GM10266 (cell line): ENCODE data around the gene NEURL4.
"Not testable (repeated sequence)": the region's sequence is repeated elsewhere in the genome, so short reads cannot be mapped to it uniquely, and the experiment has no call there.

Experiments used
- DNase-seq: peaks from one replicate; pipeline ENCODE4 v3.0.0; 2012; ENCODE audit errors: extremely low spot score
- TF ChIP-seq, protein P1 (sequence below): IDR thresholded peaks from 2 replicates; pipeline ENCODE4 v1.5.1; 2012; ENCODE audit warnings: mild to moderate bottlenecking, low read depth; ENCODE audit not compliant: control insufficient read depth, insufficient read depth; ENCODE audit errors: missing control alignments

Gene NEURL4

DNA sequence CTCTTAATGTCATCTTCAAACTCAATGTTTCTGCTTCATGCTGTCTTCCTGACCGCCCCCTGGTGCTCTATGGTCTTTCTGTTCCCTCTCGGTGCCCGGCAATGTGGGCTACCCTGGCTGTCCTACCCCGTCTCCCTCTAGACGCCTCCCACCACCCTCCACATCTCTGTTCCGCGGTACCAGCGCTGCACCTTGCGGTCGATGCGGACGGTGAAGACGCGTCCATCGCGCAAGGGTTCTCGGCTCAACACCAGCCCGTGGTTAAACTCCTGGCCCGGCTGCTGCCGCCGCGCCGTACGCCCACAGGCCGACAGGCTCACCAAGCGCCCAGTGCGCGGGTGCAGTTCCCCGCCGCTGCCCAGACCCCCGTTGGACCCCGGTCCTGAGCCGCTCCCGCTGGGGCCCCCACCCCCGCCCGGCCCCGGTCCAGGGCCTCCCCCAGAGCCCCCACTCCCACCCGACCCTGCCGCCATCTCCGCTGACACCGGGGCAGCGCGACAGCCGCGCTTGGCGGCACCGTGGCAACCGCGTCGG, at the start of gene NEURL4:
TSS of gene NEURL4 (minus strand) at position 496 of the 534 bp plus-strand sequence. CDS start at position 473, 23 bp downstream.
- peak; percentile 53 for DNase-seq
- TF ChIP-seq, protein P1, sequence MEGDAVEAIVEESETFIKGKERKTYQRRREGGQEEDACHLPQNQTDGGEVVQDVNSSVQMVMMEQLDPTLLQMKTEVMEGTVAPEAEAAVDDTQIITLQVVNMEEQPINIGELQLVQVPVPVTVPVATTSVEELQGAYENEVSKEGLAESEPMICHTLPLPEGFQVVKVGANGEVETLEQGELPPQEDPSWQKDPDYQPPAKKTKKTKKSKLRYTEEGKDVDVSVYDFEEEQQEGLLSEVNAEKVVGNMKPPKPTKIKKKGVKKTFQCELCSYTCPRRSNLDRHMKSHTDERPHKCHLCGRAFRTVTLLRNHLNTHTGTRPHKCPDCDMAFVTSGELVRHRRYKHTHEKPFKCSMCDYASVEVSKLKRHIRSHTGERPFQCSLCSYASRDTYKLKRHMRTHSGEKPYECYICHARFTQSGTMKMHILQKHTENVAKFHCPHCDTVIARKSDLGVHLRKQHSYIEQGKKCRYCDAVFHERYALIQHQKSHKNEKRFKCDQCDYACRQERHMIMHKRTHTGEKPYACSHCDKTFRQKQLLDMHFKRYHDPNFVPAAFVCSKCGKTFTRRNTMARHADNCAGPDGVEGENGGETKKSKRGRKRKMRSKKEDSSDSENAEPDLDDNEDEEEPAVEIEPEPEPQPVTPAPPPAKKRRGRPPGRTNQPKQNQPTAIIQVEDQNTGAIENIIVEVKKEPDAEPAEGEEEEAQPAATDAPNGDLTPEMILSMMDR, result no peak

DNA sequence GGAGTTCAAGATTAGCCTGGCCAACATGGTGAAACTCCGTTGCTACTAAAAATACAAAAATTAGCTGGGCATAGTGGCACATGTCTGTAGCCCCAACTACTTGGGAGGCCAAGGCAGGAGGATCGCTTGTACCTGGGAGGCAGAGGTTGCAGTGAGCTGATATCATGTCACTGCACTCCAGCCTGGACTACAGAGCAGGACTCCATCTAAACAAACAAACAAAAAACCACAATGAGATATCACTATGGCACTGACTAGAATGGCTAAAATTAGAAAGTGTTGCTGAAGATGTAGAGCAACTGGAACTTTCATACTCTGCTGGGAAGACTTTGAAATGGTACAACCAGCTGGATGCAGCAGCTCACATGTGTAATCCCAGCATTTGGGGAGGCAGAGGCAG, 45.2 kb upstream of the NEURL4 start:
- no peak for DNase-seq
- TF ChIP-seq, protein P1, result no peak

DNA sequence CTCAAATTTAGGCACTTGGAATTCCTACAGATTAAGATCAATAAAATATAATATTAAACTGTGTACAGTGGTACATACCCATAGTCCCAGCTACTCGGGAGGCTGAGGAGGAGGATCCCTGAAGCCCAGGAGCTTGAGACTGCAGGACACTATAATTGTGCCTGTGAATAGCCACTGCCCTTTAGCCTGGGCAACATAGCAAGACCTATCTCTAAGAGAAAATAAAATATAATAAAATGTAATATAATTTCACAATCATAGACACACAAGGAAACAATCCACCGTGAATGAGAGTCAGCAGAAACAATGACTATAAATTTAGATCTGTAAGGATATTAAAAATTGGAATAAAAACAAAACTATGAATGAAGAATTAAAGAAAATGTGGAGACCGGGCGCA, 41.7 kb upstream of the NEURL4 start:
- TF ChIP-seq, protein P1, result no peak
- DNase-seq, result no peak

DNA sequence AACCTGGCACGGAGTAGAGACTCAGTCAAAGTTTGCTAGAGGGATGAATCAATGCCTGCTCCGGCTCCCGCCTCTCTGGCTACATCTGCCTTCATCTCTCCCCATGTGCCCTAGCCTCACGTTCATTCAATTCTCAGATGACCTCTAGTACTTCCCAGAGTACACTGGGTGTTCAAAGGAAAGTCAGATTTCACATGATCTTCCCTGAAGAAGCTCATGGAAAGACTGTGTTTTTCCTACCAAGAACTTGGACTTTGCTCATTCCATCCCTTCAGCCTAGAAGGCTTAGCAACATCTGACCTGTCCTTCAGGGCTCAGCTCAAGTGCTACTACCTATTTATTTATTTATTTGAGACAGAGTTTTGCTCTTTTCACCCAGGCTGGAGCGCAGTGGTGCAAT, 40.7 kb upstream of the NEURL4 start:
- no peak for DNase-seq

DNA sequence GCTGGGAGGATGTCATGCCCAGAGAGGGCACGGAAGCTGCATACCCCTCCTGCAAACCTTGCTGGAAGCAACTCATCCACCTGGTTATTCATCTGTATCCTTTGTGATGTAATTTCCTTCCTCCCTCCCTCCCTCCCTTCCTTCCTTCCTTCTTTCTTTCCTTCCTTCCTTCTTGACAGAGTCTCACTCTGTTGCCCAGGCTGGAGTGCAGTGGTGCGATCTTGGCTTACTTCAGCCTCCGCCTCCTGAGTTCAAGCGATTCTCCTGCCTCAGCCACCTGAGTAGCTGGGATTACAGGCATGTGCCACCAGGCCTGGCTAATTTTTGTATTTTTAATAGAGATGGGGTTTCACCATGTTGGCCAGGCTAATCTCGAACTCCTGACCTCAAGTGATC, 39.5 kb upstream of the NEURL4 start:
- DNase-seq, result not testable (repeated sequence)

More for the DNA sequence above, 40.7 kb upstream of the NEURL4 start:
- TF ChIP-seq, protein P1, result no peak

DNA sequence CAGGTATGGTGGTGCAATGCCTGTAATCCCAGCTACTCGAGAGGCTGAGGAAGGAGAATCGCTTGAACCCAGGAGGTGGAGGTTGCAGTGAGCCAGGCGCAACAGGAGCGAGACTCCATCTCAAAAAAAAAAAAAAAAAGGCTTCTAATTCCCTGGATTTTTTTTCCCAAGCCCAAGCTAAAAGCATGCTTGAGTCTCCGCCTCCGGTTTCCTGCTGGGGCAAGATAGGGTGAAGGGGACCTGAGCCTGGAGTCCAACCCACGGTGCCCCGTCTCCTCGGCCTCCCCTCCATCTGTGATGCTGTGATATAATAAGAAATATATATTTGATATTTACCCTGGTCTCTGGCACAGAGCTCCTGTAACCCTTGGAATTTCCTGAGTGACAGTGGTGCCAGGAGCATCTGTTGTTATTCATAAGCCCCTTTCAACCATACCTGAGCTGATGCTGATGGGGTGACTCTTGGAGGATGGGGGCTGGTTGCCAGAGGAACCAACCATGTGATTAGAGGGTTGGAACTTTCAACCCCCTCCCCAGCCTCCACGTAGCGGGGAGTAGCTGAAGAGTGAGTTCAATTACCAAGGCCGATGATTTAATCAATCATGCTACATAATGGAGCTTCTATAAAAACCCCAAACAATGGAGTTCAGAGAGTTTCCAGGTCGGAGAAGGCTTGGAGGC, 38.9 kb upstream of the NEURL4 start:
- TF ChIP-seq, protein P1, result no peak
- DNase-seq, result no peak

DNA sequence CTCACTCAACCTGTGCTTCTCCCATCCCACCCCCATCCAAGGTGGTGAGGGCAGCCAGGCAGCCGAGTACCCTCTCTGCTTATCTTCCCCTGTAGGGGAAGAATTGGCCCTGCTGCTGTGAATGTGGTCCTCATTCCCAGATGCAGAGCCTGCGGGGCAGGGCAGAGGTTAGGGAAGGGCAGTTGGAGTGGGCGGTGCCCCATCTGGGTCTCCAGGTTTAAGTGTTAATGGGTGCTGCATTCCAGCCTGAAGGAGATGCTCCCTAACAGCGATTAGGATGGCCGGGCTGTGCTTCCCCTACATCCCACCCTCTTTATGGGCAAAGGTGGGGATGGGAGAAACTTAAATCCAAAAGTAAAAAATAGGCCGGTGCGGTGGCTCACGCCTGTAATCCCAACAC, 37.9 kb upstream of the NEURL4 start:
- DNase-seq, result no peak
- TF ChIP-seq, protein P1, result no peak

DNA sequence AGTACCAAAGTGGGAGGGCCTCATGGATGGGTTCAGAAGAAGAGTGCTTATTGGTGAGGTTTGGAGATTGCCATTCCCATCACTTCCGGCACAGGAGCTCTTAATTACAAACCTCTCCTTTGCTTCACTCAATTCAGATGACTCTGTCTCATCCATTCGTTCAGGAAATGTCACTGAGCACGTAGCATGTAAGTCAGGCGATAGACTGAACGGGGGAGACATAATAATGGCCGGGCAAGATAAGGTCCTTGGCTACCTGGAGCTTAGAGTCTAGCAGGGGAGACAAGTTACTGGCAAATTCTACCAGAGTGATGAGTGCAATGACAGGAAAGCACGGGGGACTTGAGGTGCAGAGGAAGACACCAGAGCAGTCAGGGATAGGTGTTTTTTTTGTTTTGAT, 36.8 kb upstream of the NEURL4 start:
- DNase-seq, result not testable (repeated sequence)
